Dendritic cell treated with granulocyte-macrophage colony-stimulating factor and Interleukin-4, amounts not matched to agents 40 ng/mL and 50 ng/mL, for 4 days (primary cell): ENCODE measurements around the gene HNRNPH3.

Source experiments
- H3K27ac Mint-ChIP-seq: one replicate; pipeline ENCODE4 v1.8.0; 2022; ENCODE audit warnings: mild to moderate bottlenecking, mixed read lengths
- H3K27me3 Mint-ChIP-seq: one replicate; pipeline ENCODE4 v1.8.0; 2022; ENCODE audit warnings: mild to moderate bottlenecking, mixed read lengths
- H3K36me3 Mint-ChIP-seq: one replicate; pipeline ENCODE4 v1.8.0; 2022; ENCODE audit warnings: low read depth, mixed read lengths
- H3K4me1 Mint-ChIP-seq: one replicate; pipeline ENCODE4 v1.8.0; 2022; ENCODE audit warnings: low read depth, mixed read lengths
- H3K4me3 Mint-ChIP-seq: one replicate; pipeline ENCODE4 v1.8.0; 2022; ENCODE audit warnings: mild to moderate bottlenecking, moderate library complexity, mixed read lengths
- H3K9me3 Mint-ChIP-seq: one replicate; pipeline ENCODE4 v1.8.0; 2022; ENCODE audit warnings: mixed read lengths
- intact Hi-C: fragments of 100-400 bp; cut with micrococcal nuclease; formaldehyde crosslinking; loops from one replicate; pipeline ENCODE4 v1.15.0; 2022

HNRNPH3 gene

GRCh38 chr10:68336754-68337351, 5.0 kb downstream of the HNRNPH3 start:
- peaks cover 88% of the 10 kb centered on the region for H3K36me3 Mint-ChIP-seq
- peaks cover 53% of the 10 kb centered on the region for H3K4me1 Mint-ChIP-seq
- no peaks in the 10 kb centered on the region for H3K27me3 Mint-ChIP-seq
- H3K27ac Mint-ChIP-seq, result no peak overlapping the region
- peak overlapping the region; percentile 17 for H3K4me3 Mint-ChIP-seq
- H3K9me3 Mint-ChIP-seq, result no peaks in the 10 kb centered on the region
- intact Hi-C loops, result loop anchor here (10.0 kb wide), 2 partner anchors 418 to 568 kb away; partner anchors contain the start of gene DDX50

GRCh38 chr10:68340358-68341080, 8.7 kb downstream of the HNRNPH3 start:
- Mint-ChIP-seq H3K4me1 (peaks cover 33% of the 10 kb centered on the region), H3K27me3 (no peaks in the 10 kb centered on the region), H3K27ac (no peak overlapping the region), H3K4me3 (no peak overlapping the region), H3K9me3 (no peaks in the 10 kb centered on the region), H3K36me3 (peaks cover 89% of the 10 kb centered on the region)
- intact Hi-C loops, result loop anchor here (10.0 kb wide), 1 partner anchor 426 kb away; no protein-coding TSS in a partner anchor

GRCh38 chr10:68342909-68343516, 11.1 kb downstream of the HNRNPH3 start:
- H3K4me1 Mint-ChIP-seq, result peaks cover 11% of the 10 kb centered on the region
- no peaks in the 10 kb centered on the region for H3K9me3 Mint-ChIP-seq
- H3K36me3 Mint-ChIP-seq, result peaks cover 90% of the 10 kb centered on the region
- intact Hi-C loops, result loop anchor here (10.0 kb wide), 1 partner anchor 428 kb away; no protein-coding TSS in a partner anchor
- no peak overlapping the region for H3K27ac Mint-ChIP-seq
- no peak overlapping the region for H3K4me3 Mint-ChIP-seq
- H3K27me3 Mint-ChIP-seq, result no peaks in the 10 kb centered on the region

- Mint-ChIP-seq H3K27me3 (no peaks in the 10 kb centered on the region), H3K36me3 (peaks cover 79% of the 10 kb centered on the region), H3K27ac (no peak overlapping the region), H3K4me3 (no peak overlapping the region), H3K4me1 (peaks cover 6% of the 10 kb centered on the region), H3K9me3 (no peaks in the 10 kb centered on the region)
- intact Hi-C loops, result loop anchor here (10.0 kb wide), 1 partner anchor 431 kb away; no protein-coding TSS in a partner anchor
Measured at GRCh38 chr10:68345621-68346020, 13.8 kb downstream of the HNRNPH3 start.

GRCh38 chr10:68346774-68347173, 14.9 kb downstream of the HNRNPH3 start:
- H3K4me1 Mint-ChIP-seq, result peaks cover 2% of the 10 kb centered on the region
- H3K27ac Mint-ChIP-seq, result no peak overlapping the region
- no peaks in the 10 kb centered on the region for H3K9me3 Mint-ChIP-seq
- no peak overlapping the region for H3K4me3 Mint-ChIP-seq
- intact Hi-C loops, result loop anchor here (10.0 kb wide), 1 partner anchor 432 kb away; no protein-coding TSS in a partner anchor
- peaks cover 79% of the 10 kb centered on the region for H3K36me3 Mint-ChIP-seq
- H3K27me3 Mint-ChIP-seq, result no peaks in the 10 kb centered on the region

GRCh38 chr10:68348265-68348741, 16.4 kb downstream of the HNRNPH3 start:
- intact Hi-C loops, result loop anchor here (1.0 to 10.0 kb wide), 2 partner anchors 136 to 434 kb away; no protein-coding TSS in a partner anchor
- no peaks in the 10 kb centered on the region for H3K9me3 Mint-ChIP-seq
- peaks cover 79% of the 10 kb centered on the region for H3K36me3 Mint-ChIP-seq
- no peaks in the 10 kb centered on the region for H3K27me3 Mint-ChIP-seq
- no peak overlapping the region for H3K4me3 Mint-ChIP-seq
- H3K27ac Mint-ChIP-seq, result no peak overlapping the region
- H3K4me1 Mint-ChIP-seq, result no peaks in the 10 kb centered on the region

- Mint-ChIP-seq H3K4me1 (no peaks in the 10 kb centered on the region), H3K4me3 (no peak overlapping the region), H3K36me3 (peaks cover 75% of the 10 kb centered on the region), H3K27ac (no peak overlapping the region), H3K27me3 (no peaks in the 10 kb centered on the region), H3K9me3 (no peaks in the 10 kb centered on the region)
- intact Hi-C loops, result no loop called here
Measured at GRCh38 chr10:68353537-68353936, 21.7 kb downstream of the HNRNPH3 start.

- Mint-ChIP-seq H3K36me3 (peaks cover 62% of the 10 kb centered on the region), H3K27ac (no peak overlapping the region), H3K9me3 (no peaks in the 10 kb centered on the region), H3K27me3 (no peaks in the 10 kb centered on the region), H3K4me1 (no peaks in the 10 kb centered on the region), H3K4me3 (no peak overlapping the region)
- intact Hi-C loops, result no loop called here
Measured at GRCh38 chr10:68359189-68359588, 27.3 kb downstream of the HNRNPH3 start.

- H3K4me3 Mint-ChIP-seq, result no peak overlapping the region
- no peak overlapping the region for H3K27ac Mint-ChIP-seq
- intact Hi-C loops, result no loop called here
- H3K9me3 Mint-ChIP-seq, result no peaks in the 10 kb centered on the region
- H3K4me1 Mint-ChIP-seq, result no peaks in the 10 kb centered on the region
- peaks cover 70% of the 10 kb centered on the region for H3K36me3 Mint-ChIP-seq
- H3K27me3 Mint-ChIP-seq, result no peaks in the 10 kb centered on the region
Measured at GRCh38 chr10:68362590-68362989, 30.7 kb downstream of the HNRNPH3 start.

GRCh38 chr10:68364101-68364886, 32.4 kb downstream of the HNRNPH3 start:
- Mint-ChIP-seq H3K27ac (no peak overlapping the region), H3K36me3 (peaks cover 64% of the 10 kb centered on the region), H3K4me3 (no peak overlapping the region), H3K27me3 (no peaks in the 10 kb centered on the region), H3K4me1 (no peaks in the 10 kb centered on the region), H3K9me3 (no peaks in the 10 kb centered on the region)
- intact Hi-C loops, result no loop called here

GRCh38 chr10:68365611-68366010, 33.7 kb downstream of the HNRNPH3 start:
- Mint-ChIP-seq H3K27me3 (no peaks in the 10 kb centered on the region), H3K4me3 (no peak overlapping the region), H3K9me3 (no peaks in the 10 kb centered on the region), H3K36me3 (peaks cover 68% of the 10 kb centered on the region), H3K4me1 (no peaks in the 10 kb centered on the region), H3K27ac (no peak overlapping the region)
- intact Hi-C loops, result no loop called here

- intact Hi-C loops, result no loop called here
- H3K36me3 Mint-ChIP-seq, result peaks cover 71% of the 10 kb centered on the region
- no peak overlapping the region for H3K27ac Mint-ChIP-seq
- peaks cover 5% of the 10 kb centered on the region for H3K9me3 Mint-ChIP-seq
- H3K27me3 Mint-ChIP-seq, result no peaks in the 10 kb centered on the region
- H3K4me3 Mint-ChIP-seq, result no peak overlapping the region
- H3K4me1 Mint-ChIP-seq, result no peaks in the 10 kb centered on the region
Measured at GRCh38 chr10:68366600-68366999, 34.7 kb downstream of the HNRNPH3 start.

GRCh38 chr10:68367121-68367520, 35.3 kb downstream of the HNRNPH3 start:
- Mint-ChIP-seq H3K4me3 (no peak overlapping the region), H3K9me3 (peaks cover 9% of the 10 kb centered on the region), H3K27ac (no peak overlapping the region), H3K36me3 (peaks cover 71% of the 10 kb centered on the region), H3K27me3 (no peaks in the 10 kb centered on the region), H3K4me1 (no peaks in the 10 kb centered on the region)
- intact Hi-C loops, result no loop called here
